HCT116 (cell line): ENCODE results near the gene SIPA1L3.

Experiments
- CTCF ChIP-seq, 3 experiments: fragments of 200-600 bp in 1 of 3; sonication (generic) in 1 of 3; IDR thresholded peaks in 2 of 3; conservative IDR thresholded peaks in 1 of 3; 2 replicates each; pipeline ENCODE4 v1.5.1; 2012 to 2017; ENCODE audit warnings: low read depth in 2 of 3, low read length in 2 of 3, antibody characterized with exemption in 1 of 3, borderline replicate concordance in 1 of 3, control low read depth in 1 of 3, mild to moderate bottlenecking in 1 of 3, mixed read lengths in 1 of 3, mixed run types in 1 of 3, moderate library complexity in 1 of 3; ENCODE audit not compliant: insufficient read depth in 1 of 3
- EGR1 ChIP-seq: IDR thresholded peaks from 2 replicates; pipeline ENCODE4 v1.6.1; 2012; ENCODE audit warnings: low read depth
- EZH2phosphoT487 ChIP-seq: fragments of 200-600 bp; IDR thresholded peaks from 2 replicates; pipeline ENCODE4 v1.6.1; 2018; ENCODE audit warnings: antibody characterized with exemption, borderline replicate concordance
- POLR2AphosphoS5 ChIP-seq: IDR thresholded peaks from 2 replicates; pipeline ENCODE4 v1.6.1; 2011; ENCODE audit warnings: mild to moderate bottlenecking, low read depth, low read length, moderate library complexity
- RAD21 ChIP-seq: IDR thresholded peaks from 2 replicates; pipeline ENCODE4 v1.6.1; 2012; ENCODE audit warnings: low read depth, mild to moderate bottlenecking

GRCh38 chr19:37938353-37938752 is 31.3 kb downstream of the SIPA1L3 start:
- no peak for TF ChIP-seq POLR2AphosphoS5
- TF ChIP-seq RAD21 = no peak
- no peak for TF ChIP-seq EZH2phosphoT487
- TF ChIP-seq CTCF (IDR thresholded peaks at IDR 0.05 in 2 of 3, conservative IDR thresholded peaks at IDR 0.05 in 1 of 3; ENCODE audit: borderline replicate concordance in 1 of 3, insufficient read depth in 1 of 3, low read depth in 2 of 3, low read length in 2 of 3) = no peak
- TF ChIP-seq EGR1 = no peak
